Measurements from ENCODE around the gene MVP.

- no peak for TF ChIP-seq POLR2A (IDR thresholded peaks at IDR 0.05)
- no peak for TF ChIP-seq CTCF (IDR thresholded peaks at IDR 0.05)
- TF ChIP-seq EP300 (IDR thresholded peaks at IDR 0.05) = no peak
- TF ChIP-seq POLR2AphosphoS5 (IDR thresholded peaks at IDR 0.05) = no peak
Observed at GRCh38 chr16:29775742-29776408, 44.4 kb upstream of the MVP start.

All from sigmoid colon (tissue), 4 donors.